Large intestine (tissue), 3 donors: ENCODE data around the gene ORAI3. TPM values are rescaled to one million over a fixed set of nuclear protein-coding genes. Genes with fewer than 3 reads are reported as not detected.
A peak's percentile ranks its signal among the peaks of the same experiment; 100 is the strongest.

ENCODE experiments used
- DNase-seq, 2 donors: peaks; one replicate each; pipeline versions ENCODE4 v3.0.0 to v3.0.0-alpha.2; 2013
- H3K27ac ChIP-seq: one replicate; pipeline ENCODE4 v1.5.1; 2013; ENCODE audit warnings: low read length
- H3K27me3 ChIP-seq: 2 replicates; pipeline ENCODE4 v1.6.1; 2013; ENCODE audit warnings: low read length; ENCODE audit not compliant: control insufficient read depth, insufficient read depth
- H3K36me3 ChIP-seq: 2 replicates; pipeline ENCODE4 v1.6.1; 2013; ENCODE audit warnings: low read length; ENCODE audit not compliant: control insufficient read depth, insufficient read depth
- H3K4me1 ChIP-seq: one replicate; pipeline ENCODE4 v1.6.1; 2013; ENCODE audit warnings: low read length; ENCODE audit not compliant: control insufficient read depth, insufficient read depth
- H3K4me3 ChIP-seq: one replicate; pipeline ENCODE4 v1.5.1; 2013; ENCODE audit warnings: low read length
- H3K9me3 ChIP-seq: one replicate; pipeline ENCODE4 v1.6.1; 2013; ENCODE audit warnings: mild to moderate bottlenecking, low read depth, low read length, moderate library complexity; ENCODE audit not compliant: control insufficient read depth
- WGBS: methylation state at CpG from one replicate; pipeline ENCODE4 v1.1.5; 2013; ENCODE audit warnings: low lambda C conversion rate; ENCODE audit not compliant: insufficient coverage; 5-methylcytosine and 5-hydroxymethylcytosine counted together
- polyA plus RNA-seq: library from polyadenylated mRNA; unstranded; fragments of 120-200 nt; gene quantifications from one replicate; pipeline ENCODE4 v1.2.1, GENCODE V29; 2013

ORAI3 gene
- polyA plus RNA-seq, 1 donor: 24.5 TPM

DNA sequence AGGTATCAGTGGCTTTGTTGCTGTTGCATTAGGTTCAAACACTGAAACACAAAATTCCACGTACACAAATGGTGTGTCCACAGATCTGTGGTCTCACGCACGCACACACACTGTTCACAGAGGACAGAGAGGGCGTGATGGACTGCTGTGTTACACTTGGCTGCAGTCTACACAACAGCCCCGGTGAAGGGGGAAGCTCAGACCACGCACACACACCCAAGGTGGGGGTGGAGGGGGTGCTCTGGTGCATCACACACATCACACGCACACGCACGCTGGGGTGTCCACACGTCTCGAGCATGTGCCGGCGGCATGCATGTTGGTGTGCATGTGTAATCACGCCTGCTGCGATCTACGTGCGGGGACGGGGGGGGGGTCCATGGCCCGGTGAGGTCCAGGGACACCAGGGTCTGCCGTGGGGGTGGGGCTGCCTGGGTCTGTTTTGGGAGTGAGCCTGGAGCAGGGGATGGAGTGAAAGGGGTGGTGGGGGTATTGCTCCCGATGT, 43.5 kb downstream of the ORAI3 start:
- Histone ChIP-seq H3K36me3 (peaks cover 11% of the 10 kb centered on the region), H3K9me3 (no peaks in the 10 kb centered on the region), H3K4me3 (no peak overlapping the region), H3K27me3 (peaks cover 2% of the 10 kb centered on the region), H3K27ac (no peak overlapping the region), H3K4me1 (peaks cover 11% of the 10 kb centered on the region)
- no CpG with 5 or more reads among the region's 21 CpGs for WGBS
- DNase-seq: no peak

GRCh38 chr16:30992931-30993816, 44.3 kb downstream of the ORAI3 start:
- peaks cover 5% of the 10 kb centered on the region for H3K36me3 ChIP-seq
- no peak overlapping the region for H3K4me3 ChIP-seq
- no peak overlapping the region for H3K27ac ChIP-seq
- H3K4me1 ChIP-seq: peaks cover 20% of the 10 kb centered on the region
- DNase-seq: no peak
- peaks cover 2% of the 10 kb centered on the region for H3K27me3 ChIP-seq
- WGBS: no CpG with 5 or more reads among the region's 29 CpGs
- no peaks in the 10 kb centered on the region for H3K9me3 ChIP-seq

- H3K27ac ChIP-seq: no peak overlapping the region
Measured at GRCh38 chr16:30995927-30996323, 47.1 kb downstream of the ORAI3 start.

GRCh38 chr16:30996324-30996984, 47.6 kb downstream of the ORAI3 start:
- no peaks in the 10 kb centered on the region for H3K9me3 ChIP-seq
- no peaks in the 10 kb centered on the region for H3K36me3 ChIP-seq
- H3K27ac ChIP-seq: no peak overlapping the region
- peak in 1 of 2 donors; percentile 71 for DNase-seq
- WGBS: no CpG with 5 or more reads among the region's 23 CpGs
- H3K27me3 ChIP-seq: peaks cover 2% of the 10 kb centered on the region
- peak overlapping the region; percentile 52 for H3K4me3 ChIP-seq
- peaks cover 36% of the 10 kb centered on the region for H3K4me1 ChIP-seq

More at GRCh38 chr16:30995927-30996323, 47.1 kb downstream of the ORAI3 start:
- WGBS: 100% methylated on average over 1 of the region's 11 CpGs
- no peak for DNase-seq
- Histone ChIP-seq H3K4me3 (no peak overlapping the region), H3K36me3 (no peaks in the 10 kb centered on the region), H3K9me3 (no peaks in the 10 kb centered on the region), H3K4me1 (peaks cover 35% of the 10 kb centered on the region), H3K27me3 (peaks cover 2% of the 10 kb centered on the region)

DNA sequence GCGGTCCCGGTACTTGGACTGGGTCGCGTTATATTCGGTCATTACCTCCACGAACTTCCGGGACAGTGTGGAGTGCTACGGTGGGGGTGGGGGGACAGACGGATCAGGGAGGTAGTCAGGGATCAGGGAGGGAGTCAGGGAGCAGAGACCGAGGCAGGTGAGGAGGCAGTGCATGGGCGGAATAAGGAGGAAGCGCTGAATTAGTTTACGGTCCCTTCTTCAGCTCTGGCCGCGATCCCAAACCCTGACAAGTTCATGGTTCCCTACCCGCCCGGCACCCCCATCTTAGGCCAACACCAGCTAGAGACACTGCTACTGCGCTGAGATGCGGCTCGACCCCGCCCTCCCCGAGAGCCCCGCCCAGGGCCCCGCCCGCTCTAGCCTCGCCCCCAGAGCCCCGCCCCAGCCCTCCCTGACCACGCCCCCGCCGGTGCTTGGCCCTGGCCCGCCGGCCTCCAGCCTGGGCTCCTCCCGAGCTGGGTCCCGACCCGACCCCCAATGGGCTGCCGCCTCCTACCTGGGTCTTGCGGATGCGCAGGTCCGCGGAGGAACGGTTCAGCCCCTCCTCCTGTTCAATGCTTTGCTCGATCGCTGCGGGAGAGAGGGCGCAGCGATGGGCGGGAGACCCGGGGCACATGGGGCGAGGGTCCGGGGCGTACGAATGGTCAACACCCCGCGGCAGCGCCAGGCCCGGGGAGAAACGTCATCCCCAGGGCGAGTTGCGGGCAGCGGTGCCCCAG, 48.3 kb downstream of the ORAI3 start:
- no peak overlapping the region for H3K27ac ChIP-seq
- peaks cover 2% of the 10 kb centered on the region for H3K27me3 ChIP-seq
- H3K4me3 ChIP-seq: peak overlapping the region; percentile 52
- H3K36me3 ChIP-seq: no peaks in the 10 kb centered on the region
- whole genome bisulfite sequencing: no CpG with 5 or more reads among the region's 60 CpGs
- no peaks in the 10 kb centered on the region for H3K9me3 ChIP-seq
- peak in 1 of 2 donors; percentile 77 for DNase-seq
- peaks cover 40% of the 10 kb centered on the region for H3K4me1 ChIP-seq

GRCh38 chr16:30997725-30998711, 49.1 kb downstream of the ORAI3 start:
- WGBS: 50% methylated on average over 4 of the region's 21 CpGs
- Histone ChIP-seq H3K4me3 (peak overlapping the region; percentile 52), H3K9me3 (no peaks in the 10 kb centered on the region), H3K27me3 (peaks cover 5% of the 10 kb centered on the region), H3K36me3 (no peaks in the 10 kb centered on the region), H3K27ac (peak overlapping the region; percentile 35), H3K4me1 (peaks cover 40% of the 10 kb centered on the region)
- peak in 1 of 2 donors; percentile 30 for DNase-seq

DNA sequence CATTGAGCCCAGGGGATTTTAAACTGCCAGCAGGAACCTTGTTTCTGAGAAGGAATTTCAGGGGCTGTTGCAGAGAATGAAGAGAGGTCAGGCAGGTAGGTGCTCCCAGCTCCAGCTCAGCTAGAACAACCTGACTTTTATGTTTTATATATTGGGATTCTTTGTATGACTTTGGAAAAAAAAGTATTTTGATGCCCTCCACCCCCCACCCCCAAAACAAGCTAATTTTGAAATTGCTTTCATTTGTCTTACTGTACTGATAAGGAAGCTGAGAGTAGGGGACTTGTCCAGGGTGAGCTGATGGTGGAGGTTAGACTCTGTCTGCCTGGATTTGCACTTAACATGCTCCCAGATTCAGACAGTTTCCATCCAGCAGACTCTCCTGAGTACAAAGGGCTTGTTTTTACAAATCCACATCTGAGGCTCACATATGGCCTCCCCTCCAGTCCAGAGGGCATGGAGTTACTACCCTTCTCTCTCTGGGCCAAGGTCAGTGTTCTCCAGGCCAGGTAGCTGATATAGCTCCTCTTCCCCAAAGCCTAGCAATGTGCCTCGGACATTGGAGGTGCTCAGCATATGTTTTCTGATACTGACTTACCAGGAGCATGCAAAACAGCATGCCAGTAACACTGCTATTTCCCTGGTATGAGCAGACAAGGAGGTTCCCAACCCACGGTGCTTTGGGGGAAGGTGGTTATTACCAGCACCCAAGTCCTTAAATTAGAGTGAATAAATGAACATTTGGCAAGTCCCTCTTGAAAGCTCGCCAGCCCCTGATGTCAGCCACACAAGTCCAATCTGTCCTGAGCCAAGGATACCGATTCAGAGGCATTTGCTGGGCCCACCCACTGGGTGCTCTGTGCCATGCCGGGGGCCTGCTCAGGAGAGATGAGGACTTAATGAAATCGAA, 50.2 kb downstream of the ORAI3 start:
- H3K4me1 ChIP-seq: peaks cover 40% of the 10 kb centered on the region
- WGBS: no CpG with 5 or more reads among the region's 6 CpGs
- no peaks in the 10 kb centered on the region for H3K36me3 ChIP-seq
- peak overlapping the region; percentile 60 for H3K27ac ChIP-seq
- peak; percentile 54 to 85 for DNase-seq
- H3K9me3 ChIP-seq: no peaks in the 10 kb centered on the region
- no peak overlapping the region for H3K4me3 ChIP-seq
- H3K27me3 ChIP-seq: peaks cover 5% of the 10 kb centered on the region

GRCh38 chr16:31000671-31001382, 52.0 kb downstream of the ORAI3 start:
- peaks cover 40% of the 10 kb centered on the region for H3K4me1 ChIP-seq
- H3K9me3 ChIP-seq: no peaks in the 10 kb centered on the region
- WGBS: no CpG with 5 or more reads among the region's 19 CpGs
- H3K27ac ChIP-seq: no peak overlapping the region
- peaks cover 9% of the 10 kb centered on the region for H3K27me3 ChIP-seq
- H3K4me3 ChIP-seq: no peak overlapping the region
- H3K36me3 ChIP-seq: no peaks in the 10 kb centered on the region
- no peak for DNase-seq
